Panc1 (cell line): Measurements from ENCODE around the gene PLCG1. TPM values are rescaled to one million over a fixed set of nuclear protein-coding genes. Genes with fewer than 3 reads are reported as not detected.
"Not testable (repeated sequence)": the region's sequence is repeated elsewhere in the genome, so short reads cannot be mapped to it uniquely, and the experiment has no call there.

Experiments
- ATAC-seq: fragments of 200-7000 bp; cut with Tn5 transposase; 2 replicates; pipeline ENCODE4 v1.9.1; 2020; ENCODE audit warnings: mild to moderate bottlenecking, moderate library complexity
- BruUV-seq: library from RNA; stranded (reverse); fragments of 400-500 nt; replicated peaks from 2 replicates; lab custom pipeline; 2021; lab: Mats Ljungman, UMichigan
- CTCF ChIA-PET: fragments of 300-600 bp; sonication (Branson Sonifier 250); formaldehyde crosslinking; loops from one replicate; lab custom pipeline; 2022; ENCODE audit warnings: antibody characterized with exemption; lab: Charles Lee
- POLR2A ChIA-PET: fragments of 300-600 bp; sonication (Branson Sonifier 250); formaldehyde crosslinking; loops from one replicate; lab custom pipeline; 2022; ENCODE audit warnings: antibody characterized with exemption; lab: Charles Lee
- DNase-seq: peaks from one replicate; pipeline ENCODE4 v3.0.0-alpha.2; 2010; ENCODE audit warnings: low read depth, low spot score
- H3K27ac ChIP-seq: 2 replicates; pipeline ENCODE4 v1.5.1; 2011; ENCODE audit warnings: mild to moderate bottlenecking, low read length, inconsistent platforms
- H3K27me3 ChIP-seq: fragments of 200-500 bp; sonication (Bioruptor generic); 2 replicates; pipeline ENCODE4 v1.6.0; 2014; ENCODE audit warnings: low read length, inconsistent platforms; ENCODE audit not compliant: control insufficient read depth, insufficient read depth
- H3K36me3 ChIP-seq: fragments of 200-500 bp; sonication (Bioruptor generic); 2 replicates; pipeline ENCODE4 v1.5.1; 2014; ENCODE audit warnings: inconsistent platforms, mild to moderate bottlenecking, low read length, moderate library complexity; ENCODE audit not compliant: control insufficient read depth, insufficient read depth
- H3K4me1 ChIP-seq: 2 replicates; pipeline ENCODE4 v1.5.1; 2011; ENCODE audit warnings: inconsistent platforms, mild to moderate bottlenecking, low read length, moderate library complexity; ENCODE audit not compliant: control insufficient read depth, insufficient read depth
- H3K4me3 ChIP-seq, 2 experiments: 2 replicates each; pipeline ENCODE4 v1.5.1; 2011 to 2012; ENCODE audit warnings: low read depth in 2 of 2, low read length in 2 of 2, mild to moderate bottlenecking in 2 of 2, inconsistent platforms in 1 of 2, moderate library complexity in 1 of 2
- H3K9me3 ChIP-seq: fragments of 200-500 bp; sonication (Bioruptor generic); 2 replicates; pipeline ENCODE4 v1.5.1; 2014; ENCODE audit warnings: low read depth, mild to moderate bottlenecking, inconsistent platforms, low read length, moderate library complexity; ENCODE audit not compliant: control insufficient read depth, insufficient read depth
- CTCF ChIP-seq: fragments of 450-650 bp; IDR thresholded peaks from 2 replicates; pipeline ENCODE4 v1.5.1; 2017; ENCODE audit warnings: mild to moderate bottlenecking
- POLR2AphosphoS5 ChIP-seq: IDR thresholded peaks from 2 replicates; pipeline ENCODE4 v1.6.1; 2012; ENCODE audit warnings: mild to moderate bottlenecking, low read depth, low read length, moderate library complexity
- REST ChIP-seq, 2 experiments: IDR thresholded peaks; 2 replicates each; pipeline ENCODE4 v1.6.1; 2011 to 2012; ENCODE audit warnings: low read depth in 2 of 2, control low read depth in 1 of 2, low read length in 1 of 2, mild to moderate bottlenecking in 1 of 2, moderate library complexity in 1 of 2; ENCODE audit not compliant: insufficient read depth in 1 of 2
- SIN3A ChIP-seq: IDR thresholded peaks from 2 replicates; pipeline ENCODE4 v1.6.1; 2012; ENCODE audit warnings: low read depth, mild to moderate bottlenecking, low read length, moderate library complexity, borderline replicate concordance; ENCODE audit not compliant: insufficient read depth
- TCF7L2 ChIP-seq: IDR thresholded peaks from 2 replicates; pipeline ENCODE4 v1.6.1; 2011; ENCODE audit warnings: mild to moderate bottlenecking, low read depth, low read length, inconsistent platforms
- in situ Hi-C: cut with HindIII; loops from 2 replicates; pipeline ENCODE4 v1.10.0; 2016; ENCODE audit warnings: low sequenced_read_pairs, low pct_unique_long_range_greater_than_20kb
- intact Hi-C: fragments of 100-400 bp; cut with micrococcal nuclease; formaldehyde crosslinking; loops from one replicate; pipeline ENCODE4 v1.10.0; 2022; ENCODE audit not compliant: unreplicated experiment
- total RNA-seq: library from RNA; stranded (reverse); gene quantifications from one replicate; pipeline ENCODE4 v1.2.1, GENCODE V29; 2021; ENCODE audit not compliant: unreplicated experiment

Gene PLCG1
- total RNA-seq, 1 experiment from 2014 or later: 159 TPM

GRCh38 chr20:41111578-41111951, 25.8 kb upstream of the PLCG1 start:
- BruUV-seq: no TSS peak
- H3K4me1 ChIP-seq: no peaks in the 10 kb centered on the region
- intact Hi-C loops: no loop called here
- H3K36me3 ChIP-seq: peaks cover 70% of the 10 kb centered on the region
- no peak overlapping the region for H3K27ac ChIP-seq
- no peak for ATAC-seq
- CTCF ChIA-PET: interaction anchor here (0.7 kb wide), 1 partner anchor 900 kb away, joined by 5 read pairs; no protein-coding TSS in a partner anchor
- no peak overlapping the region for H3K4me3 ChIP-seq
- no peaks in the 10 kb centered on the region for H3K9me3 ChIP-seq
- no peaks in the 10 kb centered on the region for H3K27me3 ChIP-seq
- DNase-seq: no peak
- POLR2A ChIA-PET: interaction anchor here (0.6 to 0.7 kb wide), 2 partner anchors 65 to 207 kb away, joined by 5 to 7 read pairs; no protein-coding TSS in a partner anchor
- in situ Hi-C loops: no loop called here
- TF ChIP-seq TCF7L2 (no peak), REST (IDR thresholded peaks at IDR 0.05; ENCODE audit: insufficient read depth in 1 of 2, low read depth in 2 of 2, low read length in 1 of 2) (no peak), CTCF (no peak), SIN3A (no peak)

- ChIA-PET CTCF (no interaction called here), POLR2A (no interaction called here)
- Histone ChIP-seq H3K27ac (no peak overlapping the region), H3K4me1 (no peaks in the 10 kb centered on the region), H3K27me3 (no peaks in the 10 kb centered on the region), H3K4me3 (no peak overlapping the region), H3K9me3 (no peaks in the 10 kb centered on the region), H3K36me3 (peaks cover 68% of the 10 kb centered on the region)
- no TSS peak for BruUV-seq
- intact Hi-C loops (no loop called here), in situ Hi-C loops (no loop called here)
- DNase-seq (no peak), ATAC-seq (no peak)
- TF ChIP-seq SIN3A: no peak
- TF ChIP-seq POLR2AphosphoS5: no peak
- no peak for TF ChIP-seq TCF7L2
Observed at GRCh38 chr20:41116282-41116956, 20.9 kb upstream of the PLCG1 start.

- DNase-seq, CTCF ChIA-PET, H3K27ac ChIP-seq, in situ Hi-C loops, POLR2A ChIA-PET, BruUV-seq, H3K9me3 ChIP-seq, H3K4me3 ChIP-seq, H3K27me3 ChIP-seq, intact Hi-C loops, ATAC-seq, H3K4me1 ChIP-seq: not testable (repeated sequence)
- TF ChIP-seq CTCF: peak; percentile 42
- H3K36me3 ChIP-seq: peaks cover 63% of the 10 kb centered on the region
Observed at GRCh38 chr20:41118159-41118558, 19.2 kb upstream of the PLCG1 start.
